ENCODE data around the gene APPBP2.
A peak's percentile ranks its signal among the peaks of the same experiment; 100 is the strongest.
"Not testable (repeated sequence)": the region's sequence is repeated elsewhere in the genome, so short reads cannot be mapped to it uniquely, and the experiment has no call there.

Gene APPBP2

DNA sequence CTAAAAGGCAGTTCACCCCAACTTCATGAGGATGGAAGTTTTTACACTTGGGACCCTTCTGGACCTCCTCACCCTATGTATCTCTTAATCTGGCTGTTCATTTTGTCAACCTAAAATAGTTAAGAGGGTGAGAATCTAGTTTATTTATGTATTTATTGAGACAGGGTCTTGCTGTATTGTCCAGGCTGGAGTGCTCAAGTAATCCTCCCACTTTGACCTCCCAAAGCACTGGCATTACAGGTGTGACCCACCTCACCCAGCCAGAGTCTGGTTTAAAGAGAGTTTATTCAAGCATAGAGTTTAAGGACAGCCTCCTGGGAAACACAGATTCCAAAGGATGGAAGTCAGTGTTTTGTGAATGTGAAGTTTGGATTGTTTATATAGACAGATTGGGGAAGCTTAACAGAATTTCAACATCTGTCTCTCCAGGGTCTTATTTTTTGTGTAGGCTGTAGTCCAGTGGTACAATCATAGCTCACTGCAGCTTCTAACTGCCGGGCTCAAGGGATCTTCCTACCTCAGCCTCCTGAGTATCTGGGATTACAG lies 8.0 kb upstream of the APPBP2 start:
- no peak for DNase-seq

DNA sequence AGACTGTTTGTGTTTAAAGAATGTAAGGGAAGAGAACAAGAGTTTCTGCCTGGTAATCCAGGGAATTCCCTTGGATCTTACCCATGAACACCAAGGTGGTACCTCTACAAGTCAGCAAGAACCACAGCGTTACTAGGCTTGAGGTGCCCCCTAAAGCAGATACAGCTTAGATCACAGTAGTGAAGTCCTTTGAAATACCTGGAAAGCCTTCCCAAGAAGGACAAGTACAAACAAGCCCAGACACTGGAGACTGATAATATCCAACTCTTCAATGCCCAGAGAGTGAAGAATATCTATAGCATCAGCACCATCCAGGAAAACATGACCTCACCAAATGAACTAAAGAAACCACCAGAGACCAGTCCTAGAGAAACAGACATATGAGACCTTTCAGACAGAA lies 3.8 kb upstream of the APPBP2 start:
- DNase-seq = no peak

- DNase-seq = no peak
Measured at GRCh38 chr17:60528828-60529227, 2.8 kb upstream of the APPBP2 start.

DNA sequence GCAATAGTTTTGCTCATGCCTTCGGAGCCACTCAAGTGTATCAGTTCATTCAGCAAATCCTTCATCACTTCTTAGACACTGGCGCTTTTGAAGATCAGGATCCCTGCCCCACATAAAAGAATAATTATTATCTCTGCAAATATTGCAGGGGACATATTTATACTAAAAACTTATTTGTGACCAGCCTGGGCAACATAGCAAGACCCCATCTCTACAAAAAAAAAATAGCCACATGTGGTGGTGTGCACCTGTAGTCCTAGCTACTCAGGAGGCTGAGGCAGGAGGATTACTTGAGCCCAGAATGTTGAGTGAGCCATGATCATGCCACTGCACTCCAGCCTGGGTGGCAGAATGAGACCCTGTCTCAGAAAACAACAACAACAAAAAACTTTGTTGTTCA lies 1.7 kb upstream of the APPBP2 start:
- no peak for DNase-seq

DNA sequence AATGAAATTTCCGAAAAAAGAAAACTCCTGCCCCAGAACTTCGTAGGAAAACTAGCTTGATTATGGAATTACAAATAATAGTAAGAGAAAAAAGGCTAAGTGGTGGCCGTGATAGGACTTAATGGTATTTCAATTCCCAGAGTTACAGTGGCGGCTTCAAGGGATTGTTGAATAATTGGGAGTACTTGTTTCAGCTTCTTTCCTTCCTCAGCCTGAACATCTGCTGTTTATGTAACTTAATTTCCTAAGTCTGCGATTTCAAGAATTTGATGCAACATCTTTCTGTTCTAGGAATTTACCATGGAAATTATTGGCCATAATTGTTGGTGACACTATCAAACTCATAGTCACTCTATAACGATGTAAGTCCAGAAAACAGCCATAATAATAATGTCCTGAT lies 684 bp upstream of the APPBP2 start:
- DNase-seq = peak; percentile 40

DNA sequence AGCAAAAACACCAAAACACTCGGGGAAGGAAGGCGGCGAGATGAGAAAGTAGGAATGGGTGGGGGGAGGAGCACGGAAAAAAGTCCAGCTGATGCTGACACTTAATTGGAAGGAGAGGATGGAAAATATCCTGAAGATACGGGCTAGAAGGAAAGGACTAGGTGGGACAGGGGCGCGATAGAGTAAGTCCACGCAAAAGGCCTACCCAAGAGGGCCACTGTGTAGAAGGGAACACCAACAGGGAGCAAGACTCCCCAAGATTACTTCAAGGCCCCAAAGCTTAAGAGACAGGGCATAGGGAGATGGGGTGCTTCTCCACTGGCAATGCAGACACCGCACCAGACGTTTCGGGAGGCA lies 736 bp downstream of the APPBP2 start:
- DNase-seq = peak; percentile 19

- DNase-seq = peak; percentile 22
Measured at GRCh38 chr17:60524463-60525327, 1.3 kb downstream of the APPBP2 start.

GRCh38 chr17:60523822-60524221 lies 2.2 kb downstream of the APPBP2 start:
- DNase-seq = no peak

GRCh38 chr17:60522889-60523626 lies 3.0 kb downstream of the APPBP2 start:
- DNase-seq = no peak

- DNase-seq = no peak
Measured at GRCh38 chr17:60519795-60520194, 6.2 kb downstream of the APPBP2 start.

GRCh38 chr17:60515683-60516082 lies 10.4 kb downstream of the APPBP2 start:
- not testable (repeated sequence) for DNase-seq

GRCh38 chr17:60515199-60515598 lies 10.8 kb downstream of the APPBP2 start:
- not testable (repeated sequence) for DNase-seq

DNA sequence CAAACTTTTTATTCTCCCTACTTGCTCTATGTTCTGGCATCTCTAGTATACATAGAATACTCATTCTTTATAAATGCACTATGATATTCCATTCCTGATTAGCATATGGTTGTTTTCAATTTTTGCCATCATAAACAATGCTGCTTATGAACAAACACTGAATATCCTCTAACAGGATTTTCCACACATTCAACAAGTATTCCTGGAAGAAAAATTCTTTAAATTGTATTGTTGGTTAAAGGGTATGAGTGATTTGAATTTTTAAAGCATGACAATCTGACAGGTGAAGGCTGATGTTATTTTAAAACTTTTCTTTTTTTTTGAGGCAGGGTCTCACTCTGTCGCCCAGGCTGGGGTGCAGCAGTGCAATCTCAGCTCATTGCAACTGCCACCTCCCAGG lies 11.5 kb downstream of the APPBP2 start:
- no peak for DNase-seq

- no peak for DNase-seq
Measured at GRCh38 chr17:60514053-60514452, 12.0 kb downstream of the APPBP2 start.

- no peak for DNase-seq
Measured at GRCh38 chr17:60513014-60513413, 13.0 kb downstream of the APPBP2 start.

- DNase-seq = no peak
Measured at GRCh38 chr17:60510723-60511122, 15.3 kb downstream of the APPBP2 start.

- DNase-seq = no peak
Measured at GRCh38 chr17:60510031-60510430, 16.0 kb downstream of the APPBP2 start.

DNA sequence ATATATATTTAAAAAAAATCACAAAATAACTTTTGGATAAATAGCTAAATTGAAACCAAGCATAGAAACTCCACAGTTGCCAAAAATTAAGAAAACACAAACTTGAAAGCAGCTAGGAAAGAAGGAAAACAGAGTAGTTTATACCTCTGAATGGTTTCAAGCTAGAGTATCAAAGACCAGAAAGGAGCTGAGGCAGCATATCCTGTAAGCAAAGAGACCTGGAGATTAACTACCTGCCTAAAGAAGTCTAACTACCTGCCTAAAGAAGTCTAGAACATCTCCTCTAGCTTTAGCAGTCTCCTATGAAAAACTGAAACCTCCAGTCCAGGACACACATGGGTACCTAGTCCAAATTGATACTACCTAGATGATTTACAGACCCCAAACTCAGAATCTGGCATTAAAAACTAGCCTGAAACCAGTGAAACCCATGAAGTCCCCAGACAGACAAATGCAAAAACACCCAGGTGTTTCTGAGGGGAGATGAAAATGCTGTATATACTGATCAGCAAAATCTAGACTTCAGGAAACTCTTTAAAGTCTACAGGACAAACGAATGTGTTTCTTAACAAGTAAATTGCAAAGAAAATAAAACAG lies 17.6 kb downstream of the APPBP2 start:
- no peak for DNase-seq

DNA sequence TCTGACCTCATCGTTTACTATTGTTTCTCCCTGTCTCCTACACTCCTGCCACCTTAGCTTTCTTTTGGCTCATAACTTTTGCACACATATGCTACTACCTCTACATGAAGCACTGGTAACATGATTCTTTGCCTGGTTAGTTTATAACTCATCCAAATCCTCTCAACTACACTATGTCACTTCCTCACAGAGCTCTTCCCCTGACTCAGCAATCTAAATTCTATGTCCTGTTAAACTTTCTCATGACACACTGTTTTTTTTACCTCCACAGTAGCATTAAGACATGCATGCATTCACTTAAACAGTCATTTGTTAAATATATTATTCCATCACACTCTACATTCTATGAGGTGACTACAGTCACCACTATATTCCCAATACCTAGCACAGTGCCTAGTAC lies 19.7 kb downstream of the APPBP2 start:
- peak; percentile 74 for DNase-seq

GRCh38 chr17:60502145-60502544 lies 23.9 kb downstream of the APPBP2 start:
- DNase-seq = no peak

DNA sequence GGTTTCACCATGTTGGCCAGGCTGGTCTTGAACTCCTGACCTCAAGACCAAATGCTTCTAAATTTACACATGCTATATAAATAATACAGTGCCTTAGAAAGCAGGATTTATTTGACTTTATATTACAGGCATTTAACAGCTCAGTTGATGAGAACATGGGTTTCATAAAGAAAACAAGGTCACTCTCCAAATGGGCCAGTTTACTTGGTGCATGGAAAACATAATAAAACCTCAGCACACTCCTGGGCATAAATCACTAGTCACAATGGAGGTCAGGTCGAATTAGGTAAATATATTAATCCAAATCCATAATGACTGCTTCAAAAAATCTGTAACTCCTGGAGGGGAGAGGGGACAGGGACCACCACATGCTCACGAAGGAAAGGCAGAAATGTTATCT lies 24.5 kb downstream of the APPBP2 start:
- DNase-seq = no peak

- DNase-seq = no peak
Measured at GRCh38 chr17:60496041-60496440, 30.0 kb downstream of the APPBP2 start.

DNA sequence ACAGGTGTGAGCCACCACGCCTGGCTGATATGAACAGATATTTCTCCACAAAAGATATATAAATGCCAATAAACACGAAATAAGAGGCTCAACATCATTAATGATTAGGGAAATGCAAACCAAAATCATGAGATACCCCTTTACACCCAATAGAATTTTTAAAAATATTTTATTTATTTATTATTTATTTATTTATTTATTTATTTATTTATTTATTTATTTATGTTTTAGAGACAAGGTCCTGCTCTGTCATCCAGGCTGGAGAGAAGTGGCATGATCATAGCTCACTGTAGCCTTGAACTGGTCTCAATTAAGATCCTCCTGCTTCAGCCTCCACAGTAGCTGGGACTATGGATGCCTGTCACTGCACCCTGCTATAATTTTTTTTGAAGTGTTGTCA lies 30.8 kb downstream of the APPBP2 start:
- no peak for DNase-seq

GRCh38 chr17:60493847-60494321 lies 32.2 kb downstream of the APPBP2 start:
- no peak for DNase-seq

Data from NCI-H510A treated with DMSO at 0.1 percent for 48 hours (cell line).